ENCODE measurements around the gene GLIS1.

DNA sequence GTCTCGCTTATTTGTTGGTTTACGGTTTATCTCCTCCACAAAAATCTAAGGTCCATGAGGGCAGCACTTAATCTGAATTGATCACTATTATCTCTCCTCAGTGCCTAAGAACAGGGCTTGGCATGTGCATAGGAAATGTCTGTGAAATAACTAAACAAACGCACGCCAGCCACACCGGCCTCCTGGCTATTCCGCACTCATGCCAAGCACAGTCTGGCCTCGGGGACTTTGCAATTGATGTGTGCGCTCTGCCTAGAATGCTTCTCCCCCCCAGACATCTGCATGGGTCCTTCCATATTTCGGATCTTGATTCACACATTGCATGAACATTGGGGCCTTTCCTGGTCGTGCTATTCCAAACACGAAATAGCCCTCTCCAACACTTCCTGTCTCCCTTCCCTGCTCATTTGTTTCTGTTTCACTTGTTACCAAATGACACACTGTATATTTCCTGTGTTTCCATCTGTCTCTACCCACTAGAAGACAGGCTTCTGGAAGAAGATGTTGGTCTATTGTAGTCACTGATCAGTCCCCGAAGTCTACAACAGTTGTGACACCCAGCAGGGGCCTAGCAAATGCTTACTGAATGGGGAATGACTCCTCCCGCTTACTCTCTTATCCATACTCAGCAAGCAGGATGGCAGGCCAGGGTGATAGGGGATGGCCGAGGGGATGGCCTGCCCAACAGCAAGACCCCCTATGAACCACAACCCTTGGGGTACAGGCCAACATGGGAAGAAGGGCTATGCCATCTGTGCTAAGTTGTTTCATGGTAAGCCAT, 93.9 kb downstream of the GLIS1 start:
- no peak for TF ChIP-seq POLR2AphosphoS5 (IDR thresholded peaks at IDR 0.05)
- TF ChIP-seq, protein P1, sequence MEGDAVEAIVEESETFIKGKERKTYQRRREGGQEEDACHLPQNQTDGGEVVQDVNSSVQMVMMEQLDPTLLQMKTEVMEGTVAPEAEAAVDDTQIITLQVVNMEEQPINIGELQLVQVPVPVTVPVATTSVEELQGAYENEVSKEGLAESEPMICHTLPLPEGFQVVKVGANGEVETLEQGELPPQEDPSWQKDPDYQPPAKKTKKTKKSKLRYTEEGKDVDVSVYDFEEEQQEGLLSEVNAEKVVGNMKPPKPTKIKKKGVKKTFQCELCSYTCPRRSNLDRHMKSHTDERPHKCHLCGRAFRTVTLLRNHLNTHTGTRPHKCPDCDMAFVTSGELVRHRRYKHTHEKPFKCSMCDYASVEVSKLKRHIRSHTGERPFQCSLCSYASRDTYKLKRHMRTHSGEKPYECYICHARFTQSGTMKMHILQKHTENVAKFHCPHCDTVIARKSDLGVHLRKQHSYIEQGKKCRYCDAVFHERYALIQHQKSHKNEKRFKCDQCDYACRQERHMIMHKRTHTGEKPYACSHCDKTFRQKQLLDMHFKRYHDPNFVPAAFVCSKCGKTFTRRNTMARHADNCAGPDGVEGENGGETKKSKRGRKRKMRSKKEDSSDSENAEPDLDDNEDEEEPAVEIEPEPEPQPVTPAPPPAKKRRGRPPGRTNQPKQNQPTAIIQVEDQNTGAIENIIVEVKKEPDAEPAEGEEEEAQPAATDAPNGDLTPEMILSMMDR (IDR thresholded peaks at IDR 0.05), result no peak
- no peak for TF ChIP-seq POLR2A (IDR thresholded peaks at IDR 0.05)

Data from stomach (tissue), 4 donors.